ENCODE results near the gene FGF2. TPM values are rescaled to one million over a fixed set of nuclear protein-coding genes. Genes with fewer than 3 reads are reported as not detected.

Gene FGF2
- total RNA-seq, 1 experiment from 2014 or later = 3.8 TPM

DNA sequence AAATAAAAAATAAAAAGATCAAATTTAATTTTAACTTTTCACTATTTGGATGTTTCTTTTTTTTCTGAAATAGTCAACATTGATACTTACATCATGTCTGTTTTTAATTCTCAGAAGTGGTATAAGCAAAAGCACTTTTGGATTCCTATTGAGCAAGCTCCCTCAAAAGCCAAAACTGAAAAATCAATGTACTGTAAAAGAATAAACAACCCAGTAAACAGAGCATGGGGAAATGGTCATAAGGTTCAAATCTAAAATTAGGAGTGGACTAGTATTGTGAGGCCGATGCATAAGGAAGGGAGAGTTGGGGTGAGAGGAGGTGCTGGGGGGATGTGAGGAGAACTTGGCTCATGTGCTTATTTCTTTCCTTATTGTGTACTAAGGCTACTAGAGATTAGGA, 57.9 kb downstream of the FGF2 start:
- Histone ChIP-seq H2AFZ (ENCODE audit: low read depth, low read length, poor library complexity, severe bottlenecking) (no peak overlapping the region), H3K4me3 (replicated peaks in 1 of 2; ENCODE audit: low read depth in 1 of 2, low read length in 2 of 2) (no peak overlapping the region), H3K79me2 (ENCODE audit: insufficient read depth, low read length) (no peaks in the 10 kb centered on the region), H3K4me2 (ENCODE audit: low read length) (no peak overlapping the region), H3K27me3 (ENCODE audit: insufficient read depth, low read length) (no peaks in the 10 kb centered on the region), H3K36me3 (ENCODE audit: control insufficient read depth in 1 of 2, insufficient read depth in 2 of 2, low read length in 2 of 2) (no peaks in the 10 kb centered on the region), H3K27ac (ENCODE audit: low read depth, low read length) (no peak overlapping the region), H3K9me3 (ENCODE audit: control insufficient read depth in 1 of 2, insufficient read depth in 1 of 2, low read depth in 1 of 2, low read length in 2 of 2) (no peaks in the 10 kb centered on the region), H4K20me1 (ENCODE audit: insufficient read depth) (no peaks in the 10 kb centered on the region), H3K4me1 (ENCODE audit: control insufficient read depth in 1 of 2, insufficient read depth in 2 of 2, low read length in 2 of 2) (no peaks in the 10 kb centered on the region), H3K9ac (ENCODE audit: low read length) (no peak overlapping the region), H3K9me2 (ENCODE audit: insufficient read depth) (0 out of 2 replicates have a peak, but pooled peaks cover 3% of the 10 kb centered on the region)
- ATAC-seq (no peak), DNase-seq (ENCODE audit: low read depth, low spot score) (no peak)
- BruUV-seq (replicated peaks) = no TSS peak
- CTCF ChIA-PET = no interaction called here
- POLR2A ChIA-PET = no interaction called here
- TF ChIP-seq, protein P1, sequence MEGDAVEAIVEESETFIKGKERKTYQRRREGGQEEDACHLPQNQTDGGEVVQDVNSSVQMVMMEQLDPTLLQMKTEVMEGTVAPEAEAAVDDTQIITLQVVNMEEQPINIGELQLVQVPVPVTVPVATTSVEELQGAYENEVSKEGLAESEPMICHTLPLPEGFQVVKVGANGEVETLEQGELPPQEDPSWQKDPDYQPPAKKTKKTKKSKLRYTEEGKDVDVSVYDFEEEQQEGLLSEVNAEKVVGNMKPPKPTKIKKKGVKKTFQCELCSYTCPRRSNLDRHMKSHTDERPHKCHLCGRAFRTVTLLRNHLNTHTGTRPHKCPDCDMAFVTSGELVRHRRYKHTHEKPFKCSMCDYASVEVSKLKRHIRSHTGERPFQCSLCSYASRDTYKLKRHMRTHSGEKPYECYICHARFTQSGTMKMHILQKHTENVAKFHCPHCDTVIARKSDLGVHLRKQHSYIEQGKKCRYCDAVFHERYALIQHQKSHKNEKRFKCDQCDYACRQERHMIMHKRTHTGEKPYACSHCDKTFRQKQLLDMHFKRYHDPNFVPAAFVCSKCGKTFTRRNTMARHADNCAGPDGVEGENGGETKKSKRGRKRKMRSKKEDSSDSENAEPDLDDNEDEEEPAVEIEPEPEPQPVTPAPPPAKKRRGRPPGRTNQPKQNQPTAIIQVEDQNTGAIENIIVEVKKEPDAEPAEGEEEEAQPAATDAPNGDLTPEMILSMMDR (IDR thresholded peaks at IDR 0.05 in 2 of 3, conservative IDR thresholded peaks at IDR 0.05 in 1 of 3; ENCODE audit: borderline replicate concordance in 1 of 3, insufficient read depth in 1 of 3, low read depth in 2 of 3, low read length in 2 of 3) = no peak
- TF ChIP-seq, protein P2, sequence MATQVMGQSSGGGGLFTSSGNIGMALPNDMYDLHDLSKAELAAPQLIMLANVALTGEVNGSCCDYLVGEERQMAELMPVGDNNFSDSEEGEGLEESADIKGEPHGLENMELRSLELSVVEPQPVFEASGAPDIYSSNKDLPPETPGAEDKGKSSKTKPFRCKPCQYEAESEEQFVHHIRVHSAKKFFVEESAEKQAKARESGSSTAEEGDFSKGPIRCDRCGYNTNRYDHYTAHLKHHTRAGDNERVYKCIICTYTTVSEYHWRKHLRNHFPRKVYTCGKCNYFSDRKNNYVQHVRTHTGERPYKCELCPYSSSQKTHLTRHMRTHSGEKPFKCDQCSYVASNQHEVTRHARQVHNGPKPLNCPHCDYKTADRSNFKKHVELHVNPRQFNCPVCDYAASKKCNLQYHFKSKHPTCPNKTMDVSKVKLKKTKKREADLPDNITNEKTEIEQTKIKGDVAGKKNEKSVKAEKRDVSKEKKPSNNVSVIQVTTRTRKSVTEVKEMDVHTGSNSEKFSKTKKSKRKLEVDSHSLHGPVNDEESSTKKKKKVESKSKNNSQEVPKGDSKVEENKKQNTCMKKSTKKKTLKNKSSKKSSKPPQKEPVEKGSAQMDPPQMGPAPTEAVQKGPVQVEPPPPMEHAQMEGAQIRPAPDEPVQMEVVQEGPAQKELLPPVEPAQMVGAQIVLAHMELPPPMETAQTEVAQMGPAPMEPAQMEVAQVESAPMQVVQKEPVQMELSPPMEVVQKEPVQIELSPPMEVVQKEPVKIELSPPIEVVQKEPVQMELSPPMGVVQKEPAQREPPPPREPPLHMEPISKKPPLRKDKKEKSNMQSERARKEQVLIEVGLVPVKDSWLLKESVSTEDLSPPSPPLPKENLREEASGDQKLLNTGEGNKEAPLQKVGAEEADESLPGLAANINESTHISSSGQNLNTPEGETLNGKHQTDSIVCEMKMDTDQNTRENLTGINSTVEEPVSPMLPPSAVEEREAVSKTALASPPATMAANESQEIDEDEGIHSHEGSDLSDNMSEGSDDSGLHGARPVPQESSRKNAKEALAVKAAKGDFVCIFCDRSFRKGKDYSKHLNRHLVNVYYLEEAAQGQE (IDR thresholded peaks at IDR 0.05; ENCODE audit: low read depth) = no peak
- no peak for TF ChIP-seq POLR2A (IDR thresholded peaks at IDR 0.05; ENCODE audit: borderline replicate concordance, extremely low read depth, insufficient read depth, insufficient read length)
- intact Hi-C loops (cut with micrococcal nuclease) = no loop called here
- RAD21 ChIA-PET (ENCODE audit: low non-redundant PET in 1 of 2, low total read pairs in 2 of 2, uncharacterized antibody in 2 of 2, unreplicated experiment in 2 of 2) = no interaction called here

Data from HCT116 (cell line).